Measurements from ENCODE around the gene MRPS7.

Gene MRPS7

GRCh38 chr17:75261336-75262111 is at the start of gene MRPS7, which contains the start of gene GGA3:
Gene MRPS7 (plus strand): TSS chr17:75261879. CDS start chr17:75261901, 22 bp downstream.
Gene GGA3 (minus strand): TSS chr17:75261606. CDS start chr17:75261587, 19 bp downstream.
- TF ChIP-seq CTCF (IDR thresholded peaks at IDR 0.05; ENCODE audit: borderline replicate concordance, control extremely low read depth, extremely low read depth, insufficient read depth, missing control alignments) = no peak
- in situ Hi-C loops (cut with MboI; ENCODE audit: low sequenced_read_pairs, unreplicated experiment) = no loop called here
- DNase-seq (ENCODE audit: low spot score) = peak; percentile 96

- TF ChIP-seq CTCF (IDR thresholded peaks at IDR 0.05; ENCODE audit: borderline replicate concordance, control extremely low read depth, extremely low read depth, insufficient read depth, missing control alignments) = no peak
- DNase-seq (ENCODE audit: low spot score) = no peak
- in situ Hi-C loops (cut with MboI; ENCODE audit: low sequenced_read_pairs, unreplicated experiment) = no loop called here
These were observed 43.5 kb upstream of the MRPS7 start for GRCh38 chr17:75218131-75218530.

- no peak for DNase-seq (ENCODE audit: low spot score)
- in situ Hi-C loops (cut with MboI; ENCODE audit: low sequenced_read_pairs, unreplicated experiment) = no loop called here
- TF ChIP-seq CTCF (IDR thresholded peaks at IDR 0.05; ENCODE audit: borderline replicate concordance, control extremely low read depth, extremely low read depth, insufficient read depth, missing control alignments) = no peak
These were observed 41.9 kb upstream of the MRPS7 start for GRCh38 chr17:75219815-75220214.

- in situ Hi-C loops (cut with MboI; ENCODE audit: low sequenced_read_pairs, unreplicated experiment) = no loop called here
- no peak for DNase-seq (ENCODE audit: low spot score)
- no peak for TF ChIP-seq CTCF (IDR thresholded peaks at IDR 0.05; ENCODE audit: borderline replicate concordance, control extremely low read depth, extremely low read depth, insufficient read depth, missing control alignments)
These were observed 36.7 kb upstream of the MRPS7 start for GRCh38 chr17:75225016-75225415.

- no peak for DNase-seq (ENCODE audit: low spot score)
- no peak for TF ChIP-seq CTCF (IDR thresholded peaks at IDR 0.05; ENCODE audit: borderline replicate concordance, control extremely low read depth, extremely low read depth, insufficient read depth, missing control alignments)
- in situ Hi-C loops (cut with MboI; ENCODE audit: low sequenced_read_pairs, unreplicated experiment) = no loop called here
These were observed 34.0 kb upstream of the MRPS7 start for GRCh38 chr17:75227729-75228128.

- no peak for TF ChIP-seq CTCF (IDR thresholded peaks at IDR 0.05; ENCODE audit: borderline replicate concordance, control extremely low read depth, extremely low read depth, insufficient read depth, missing control alignments)
- DNase-seq (ENCODE audit: low spot score) = no peak
- in situ Hi-C loops (cut with MboI; ENCODE audit: low sequenced_read_pairs, unreplicated experiment) = no loop called here
These were observed 33.4 kb upstream of the MRPS7 start for GRCh38 chr17:75228305-75228704.
